Lower lobe of right lung (tissue), 2 donors: ENCODE results near the gene PBXIP1. TPM values are rescaled to one million over a fixed set of nuclear protein-coding genes. Genes with fewer than 3 reads are reported as not detected.

ENCODE experiments used
- ATAC-seq, 2 donors: fragments of 200-7000 bp; cut with Tn5 transposase; one replicate each; pipeline ENCODE4 v1.9.1; 2020 to 2022; ENCODE audit warnings: mild to moderate bottlenecking in 2 of 2, moderate library complexity in 2 of 2
- DNase-seq: peaks from one replicate; pipeline ENCODE4 v3.0.0-alpha.2; 2020
- H3K27ac ChIP-seq: fragments of 200-600 bp; one replicate; pipeline ENCODE4 v1.8.0; 2022
- H3K27me3 ChIP-seq: fragments of 200-600 bp; one replicate; pipeline ENCODE4 v1.8.0; 2022; ENCODE audit warnings: low read depth
- H3K36me3 ChIP-seq: fragments of 200-600 bp; one replicate; pipeline ENCODE4 v1.8.0; 2022; ENCODE audit warnings: mild to moderate bottlenecking
- H3K4me1 ChIP-seq: fragments of 200-600 bp; one replicate; pipeline ENCODE4 v1.8.0; 2022
- H3K4me3 ChIP-seq: fragments of 200-600 bp; one replicate; pipeline ENCODE4 v1.8.0; 2022; ENCODE audit warnings: mild to moderate bottlenecking
- H3K9me3 ChIP-seq: fragments of 200-600 bp; one replicate; pipeline ENCODE4 v1.8.0; 2022
- intact Hi-C: fragments of 100-400 bp; cut with DNase I; formaldehyde crosslinking; loops from one replicate; pipeline ENCODE4 v1.11.0; 2022
- microRNA-seq: library from miRNA; unstranded; fragments of <30 nt; microRNA quantifications from one replicate; pipeline ENCODE4 v1.2.0, GENCODE V29; 2020; ENCODE audit warnings: borderline number of aligned reads
- total RNA-seq: library from RNA; stranded (reverse); fragmentation: NEBNext Ultra II Directional; extraction: Animal tissue kit (Norgen Biotek cat#: 25700); gene quantifications from one replicate; pipeline ENCODE4 v1.2.1, GENCODE V29; 2021
- TF ChIP-seq, protein P1 (sequence below): fragments of 200-600 bp; IDR thresholded peaks from one replicate; pipeline ENCODE4 v1.8.0; 2022; ENCODE audit warnings: antibody characterized with exemption, mild to moderate bottlenecking
- donor health status: DM: no; HTN: yes; CAD: no; lungs with severe emphysema.

The PBXIP1 gene
- total RNA-seq, 1 donor from 2014 or later, result 68.1 TPM

DNA sequence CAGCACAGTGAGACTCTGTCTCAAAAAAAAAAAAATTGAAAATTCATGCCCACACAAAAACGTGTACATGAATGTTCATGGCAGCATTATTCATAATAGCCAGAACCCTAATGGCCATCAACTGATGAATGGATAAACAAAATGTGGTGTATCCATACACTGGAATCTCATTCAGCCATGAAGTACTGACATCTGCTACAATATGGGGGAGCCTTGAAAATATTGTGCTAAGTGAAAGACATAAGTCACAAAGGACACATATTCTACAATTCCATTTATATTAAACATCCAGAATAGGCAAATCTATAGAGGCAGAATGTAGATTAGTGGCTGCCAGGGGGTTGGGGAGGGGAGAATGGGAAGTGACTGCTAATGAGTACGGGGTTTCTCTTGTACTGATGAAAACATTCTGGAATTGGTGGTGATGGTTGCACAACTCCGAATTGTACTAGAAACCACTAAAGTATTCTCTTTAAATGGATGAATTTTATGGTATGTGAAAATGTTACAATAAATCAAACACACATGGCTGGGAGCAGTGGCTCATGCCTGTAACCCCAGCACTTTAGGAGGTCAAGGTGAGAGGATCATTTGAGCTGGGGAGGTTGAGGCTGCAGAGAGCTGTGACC is 52.8 kb downstream of the PBXIP1 start:
- ATAC-seq, result no peak
- Histone ChIP-seq H3K9me3 (no peaks in the 10 kb centered on the region), H3K36me3 (no peaks in the 10 kb centered on the region), H3K27ac (no peak overlapping the region), H3K4me1 (no peaks in the 10 kb centered on the region), H3K4me3 (no peak overlapping the region), H3K27me3 (no peaks in the 10 kb centered on the region)
- TF ChIP-seq, protein P1, sequence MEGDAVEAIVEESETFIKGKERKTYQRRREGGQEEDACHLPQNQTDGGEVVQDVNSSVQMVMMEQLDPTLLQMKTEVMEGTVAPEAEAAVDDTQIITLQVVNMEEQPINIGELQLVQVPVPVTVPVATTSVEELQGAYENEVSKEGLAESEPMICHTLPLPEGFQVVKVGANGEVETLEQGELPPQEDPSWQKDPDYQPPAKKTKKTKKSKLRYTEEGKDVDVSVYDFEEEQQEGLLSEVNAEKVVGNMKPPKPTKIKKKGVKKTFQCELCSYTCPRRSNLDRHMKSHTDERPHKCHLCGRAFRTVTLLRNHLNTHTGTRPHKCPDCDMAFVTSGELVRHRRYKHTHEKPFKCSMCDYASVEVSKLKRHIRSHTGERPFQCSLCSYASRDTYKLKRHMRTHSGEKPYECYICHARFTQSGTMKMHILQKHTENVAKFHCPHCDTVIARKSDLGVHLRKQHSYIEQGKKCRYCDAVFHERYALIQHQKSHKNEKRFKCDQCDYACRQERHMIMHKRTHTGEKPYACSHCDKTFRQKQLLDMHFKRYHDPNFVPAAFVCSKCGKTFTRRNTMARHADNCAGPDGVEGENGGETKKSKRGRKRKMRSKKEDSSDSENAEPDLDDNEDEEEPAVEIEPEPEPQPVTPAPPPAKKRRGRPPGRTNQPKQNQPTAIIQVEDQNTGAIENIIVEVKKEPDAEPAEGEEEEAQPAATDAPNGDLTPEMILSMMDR, result no peak
- intact Hi-C loops, result no loop called here
- no peak for DNase-seq

DNA sequence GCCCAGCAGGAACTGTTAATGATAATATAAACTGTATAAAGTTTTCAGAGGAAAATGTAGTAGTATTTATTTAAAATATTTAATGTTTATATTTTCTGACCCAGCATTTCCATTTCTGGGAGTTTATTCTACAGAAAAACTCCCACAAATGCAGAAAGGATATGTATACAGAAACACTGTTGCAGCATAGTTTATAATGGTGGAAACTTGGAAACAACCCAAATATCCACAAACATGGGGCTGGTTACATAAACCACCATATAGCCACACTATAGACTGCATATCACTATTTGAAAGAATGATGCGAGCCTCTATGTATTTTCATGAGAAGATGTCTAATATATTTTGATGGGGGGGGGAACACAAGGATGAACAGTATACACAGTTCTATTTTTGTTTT is 54.3 kb downstream of the PBXIP1 start:
- Histone ChIP-seq H3K4me3 (no peak overlapping the region), H3K4me1 (no peaks in the 10 kb centered on the region), H3K27me3 (no peaks in the 10 kb centered on the region), H3K27ac (no peak overlapping the region), H3K36me3 (no peaks in the 10 kb centered on the region), H3K9me3 (no peaks in the 10 kb centered on the region)
- TF ChIP-seq, protein P1, result no peak
- intact Hi-C loops, result no loop called here
- DNase-seq (no peak), ATAC-seq (no peak)

DNA sequence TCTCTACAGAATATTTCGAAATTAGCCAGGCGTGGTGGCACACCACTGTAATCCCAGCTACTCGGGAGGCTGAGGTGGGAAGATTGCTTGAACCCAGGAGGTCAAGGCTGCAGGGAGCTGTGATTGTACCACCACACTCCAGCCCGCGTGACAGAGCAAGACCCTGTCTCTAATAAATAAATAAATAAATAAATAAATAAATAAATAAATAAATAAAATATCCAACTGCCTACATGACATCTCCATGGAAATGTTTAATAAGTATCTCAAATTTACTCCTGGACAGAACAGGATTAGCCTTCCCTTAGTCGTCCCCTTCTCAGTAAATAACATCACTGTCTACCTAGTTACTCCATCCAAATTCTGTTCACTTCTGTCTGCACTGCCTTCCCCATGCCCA is 56.9 kb downstream of the PBXIP1 start:
- Histone ChIP-seq H3K4me1 (no peaks in the 10 kb centered on the region), H3K27me3 (no peaks in the 10 kb centered on the region), H3K36me3 (no peaks in the 10 kb centered on the region), H3K27ac (no peak overlapping the region), H3K9me3 (no peaks in the 10 kb centered on the region), H3K4me3 (no peak overlapping the region)
- ATAC-seq, result no peak
- TF ChIP-seq, protein P1, result no peak
- intact Hi-C loops, result no loop called here
- DNase-seq, result no peak

DNA sequence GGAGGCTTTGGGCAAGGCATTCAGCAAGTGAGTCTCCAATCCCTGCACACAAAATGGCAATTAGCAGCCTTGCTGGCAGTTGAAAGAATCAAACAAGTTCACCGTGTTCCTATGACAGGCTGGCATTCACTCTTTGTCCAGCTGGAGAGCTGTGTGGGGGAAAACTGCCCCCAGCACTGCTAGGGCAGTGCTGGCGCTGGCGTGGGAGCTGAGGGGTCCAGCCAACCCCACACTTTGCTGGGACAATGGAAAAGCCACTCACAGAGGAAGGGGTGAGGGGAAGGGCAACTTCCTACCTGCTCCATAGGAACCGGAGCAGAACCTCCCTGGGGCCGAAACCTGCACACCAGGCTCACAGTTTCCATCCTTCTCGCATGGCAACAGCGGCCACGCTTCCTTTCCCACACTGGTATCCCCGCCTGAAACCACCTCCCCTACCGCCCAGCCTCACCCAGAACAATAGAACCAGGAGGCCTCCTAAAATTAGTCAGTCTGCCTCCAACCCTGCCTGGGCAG is 59.1 kb downstream of the PBXIP1 start:
- intact Hi-C loops, result no loop called here
- H3K9me3 ChIP-seq, result no peaks in the 10 kb centered on the region
- no peak overlapping the region for H3K27ac ChIP-seq
- no peak for DNase-seq
- H3K4me3 ChIP-seq, result no peak overlapping the region
- ATAC-seq, result no peak
- H3K36me3 ChIP-seq, result no peaks in the 10 kb centered on the region
- no peaks in the 10 kb centered on the region for H3K27me3 ChIP-seq
- TF ChIP-seq, protein P1, result no peak
- H3K4me1 ChIP-seq, result no peaks in the 10 kb centered on the region

DNA sequence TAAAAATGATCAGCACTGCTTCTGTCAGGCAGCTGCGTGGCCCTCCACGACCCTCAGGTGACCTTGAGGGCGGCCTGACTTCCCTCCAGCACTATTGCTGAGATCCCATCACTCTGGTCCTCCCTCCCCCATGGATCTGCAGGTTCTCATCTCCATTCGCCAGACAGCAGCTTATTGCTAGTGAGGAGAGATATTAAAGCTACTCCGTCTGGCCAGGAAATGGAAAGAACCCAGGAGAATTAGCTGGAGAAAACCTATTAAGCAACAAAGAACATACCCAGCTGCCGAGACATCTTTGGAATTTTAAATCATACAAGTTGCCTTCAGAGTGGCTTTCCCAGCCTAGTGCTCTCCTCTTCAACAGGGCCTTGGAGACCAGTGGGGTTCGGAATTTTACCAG is 60.1 kb downstream of the PBXIP1 start:
- intact Hi-C loops, result no loop called here
- Histone ChIP-seq H3K9me3 (no peaks in the 10 kb centered on the region), H3K27ac (no peak overlapping the region), H3K4me3 (no peak overlapping the region), H3K27me3 (no peaks in the 10 kb centered on the region), H3K36me3 (no peaks in the 10 kb centered on the region), H3K4me1 (no peaks in the 10 kb centered on the region)
- DNase-seq, result no peak
- TF ChIP-seq, protein P1, result no peak
- no peak for ATAC-seq

Small RNA genes lying within 50 kb of the gene (microRNA-seq; reads per million reads assigned to microRNA genes)
- not detected for gene MIR4258

Other genes starting within 250 kb of the PBXIP1 start
- 4.4 TPM for gene KCNN3, start 85.8 kb downstream of the PBXIP1 start, total RNA-seq
- gene PMVK, start 19.4 kb downstream of the PBXIP1 start, total RNA-seq, result 34.1 TPM
- 27.4 TPM for gene PYGO2, start 5.7 kb upstream of the PBXIP1 start, total RNA-seq
- 94.8 TPM for gene SHC1, start 14.6 kb upstream of the PBXIP1 start, total RNA-seq
- gene CKS1B, start 18.6 kb upstream of the PBXIP1 start, total RNA-seq, result 28.5 TPM
- 31.9 TPM for gene FLAD1, start 27.2 kb upstream of the PBXIP1 start, total RNA-seq
- gene LENEP, start 37.5 kb upstream of the PBXIP1 start, total RNA-seq, result not detected
- 72.0 TPM for gene ZBTB7B, start 46.7 kb upstream of the PBXIP1 start, total RNA-seq
- 1.4 TPM for gene DCST2, start 77.7 kb upstream of the PBXIP1 start, total RNA-seq
- not detected for gene DCST1, start 77.7 kb upstream of the PBXIP1 start, total RNA-seq
- 121 TPM for gene ADAM15, start 95.2 kb upstream of the PBXIP1 start, total RNA-seq
- gene EFNA4, start 107.6 kb upstream of the PBXIP1 start, total RNA-seq, result 7.4 TPM
- gene EFNA3, start 122.7 kb upstream of the PBXIP1 start, total RNA-seq, result 1.0 TPM
- gene EFNA1, start 171.8 kb upstream of the PBXIP1 start, total RNA-seq, result 144 TPM
- 42.6 TPM for gene SLC50A1, start 179.8 kb upstream of the PBXIP1 start, total RNA-seq
- gene DPM3, start 184.4 kb upstream of the PBXIP1 start, total RNA-seq, result 62.3 TPM
- 173 TPM for gene KRTCAP2, start 217.2 kb upstream of the PBXIP1 start, total RNA-seq
- 0.35 TPM for gene TRIM46, start 217.8 kb upstream of the PBXIP1 start, total RNA-seq